GM21825 (cell line): ENCODE measurements around the gene LINGO3.

Experiments used
- ATAC-seq: cut with Tn5 transposase; IDR thresholded peaks from one replicate; pipeline ENCODE4 v1.9.1; 2021; ENCODE audit warnings: mild to moderate bottlenecking, moderate library complexity; ENCODE audit not compliant: unreplicated experiment

LINGO3 gene

DNA sequence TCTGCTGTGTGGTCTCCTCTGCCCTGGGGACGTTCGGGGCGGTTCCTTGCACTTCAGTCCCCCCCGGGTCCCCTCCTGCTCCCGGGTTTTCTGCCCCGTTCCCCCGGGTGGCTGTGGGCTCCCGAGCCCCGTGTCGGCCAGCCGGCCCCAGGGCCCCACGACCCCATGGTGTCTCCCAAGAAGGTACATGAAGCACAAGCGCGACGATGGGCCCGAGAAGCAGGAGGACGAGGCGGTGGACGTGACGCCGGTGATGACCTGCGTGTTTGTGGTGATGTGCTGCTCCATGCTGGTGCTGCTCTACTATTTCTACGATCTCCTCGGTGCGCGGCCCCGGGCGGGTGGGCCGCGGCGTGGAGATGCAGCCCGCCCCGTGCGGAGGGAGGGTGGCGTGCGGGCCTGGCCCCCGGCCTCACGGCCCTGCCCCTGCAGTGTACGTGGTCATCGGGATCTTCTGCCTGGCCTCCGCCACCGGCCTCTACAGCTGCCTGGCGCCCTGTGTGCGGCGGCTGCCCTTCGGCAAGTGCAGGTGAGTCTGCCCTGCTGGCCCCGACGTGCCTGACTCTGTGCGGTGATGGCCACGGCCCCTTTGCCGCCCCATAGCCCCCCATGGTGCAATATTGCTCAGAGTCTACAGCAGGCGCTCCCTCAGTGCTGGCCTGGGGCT is 31.8 kb upstream of the LINGO3 start:
- no peak for ATAC-seq

DNA sequence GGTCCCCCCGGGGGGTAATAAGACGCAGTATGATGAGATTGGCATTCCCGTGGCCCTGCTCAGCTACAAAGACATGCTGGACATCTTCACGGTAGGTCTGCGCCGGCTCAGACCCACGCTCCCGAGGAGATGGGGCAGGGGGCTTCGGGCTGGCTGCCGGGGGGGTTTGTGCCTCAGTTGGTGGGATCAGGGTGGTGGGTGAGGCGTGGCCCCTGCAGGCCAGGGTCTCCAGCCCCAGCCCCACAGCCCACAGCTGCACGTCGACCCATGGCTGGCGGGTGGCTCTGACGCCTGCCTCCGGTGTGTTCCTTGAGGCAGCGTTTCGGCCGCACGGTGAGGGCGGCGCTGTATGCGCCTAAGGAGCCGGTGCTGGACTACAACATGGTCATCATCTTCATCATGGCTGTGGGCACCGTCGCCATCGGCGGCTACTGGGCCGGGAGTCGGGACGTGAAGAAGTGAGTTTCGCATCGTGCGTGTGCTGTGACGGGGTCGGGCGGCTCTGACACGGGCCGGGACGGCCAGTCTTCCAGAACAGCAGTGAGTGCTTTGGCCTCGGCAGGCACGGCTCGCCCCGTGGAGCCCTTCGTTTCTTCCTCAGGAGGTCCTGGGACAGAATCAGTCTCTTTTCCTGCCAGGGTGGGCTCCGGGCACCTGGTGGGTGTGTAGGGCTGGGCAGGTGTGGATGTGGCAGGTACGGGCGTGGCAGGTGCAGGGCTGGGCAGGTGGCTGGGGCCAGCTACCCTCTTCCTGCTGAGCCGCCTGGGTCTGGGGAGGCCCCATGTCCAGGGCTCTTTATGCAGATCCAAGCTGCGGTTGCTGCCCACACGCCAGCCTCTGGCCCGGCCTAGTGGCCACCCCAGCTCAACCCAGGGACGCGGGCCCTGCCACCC is 31.0 kb upstream of the LINGO3 start:
- no peak for ATAC-seq

- no peak for ATAC-seq
Observed at GRCh38 chr19:2338055-2338615, 30.2 kb upstream of the LINGO3 start.

DNA sequence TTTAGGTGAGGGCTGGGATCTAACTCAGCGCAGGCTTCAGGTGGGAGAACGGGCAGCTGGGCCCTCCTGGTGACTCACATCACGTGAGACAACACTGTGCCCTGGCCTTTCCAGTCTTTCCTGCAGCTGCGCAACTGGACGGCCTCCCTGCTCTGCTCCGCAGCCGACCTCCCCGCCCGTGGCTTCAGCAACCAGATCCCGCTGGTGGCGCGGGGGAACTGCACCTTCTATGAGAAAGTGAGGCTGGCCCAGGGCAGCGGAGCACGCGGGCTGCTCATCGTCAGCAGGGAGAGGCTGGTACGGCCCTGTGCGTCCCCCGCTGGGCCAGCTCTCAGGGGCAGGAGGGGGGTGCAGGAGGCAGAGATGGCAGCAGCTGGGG is 29.4 kb upstream of the LINGO3 start:
- no peak for ATAC-seq

DNA sequence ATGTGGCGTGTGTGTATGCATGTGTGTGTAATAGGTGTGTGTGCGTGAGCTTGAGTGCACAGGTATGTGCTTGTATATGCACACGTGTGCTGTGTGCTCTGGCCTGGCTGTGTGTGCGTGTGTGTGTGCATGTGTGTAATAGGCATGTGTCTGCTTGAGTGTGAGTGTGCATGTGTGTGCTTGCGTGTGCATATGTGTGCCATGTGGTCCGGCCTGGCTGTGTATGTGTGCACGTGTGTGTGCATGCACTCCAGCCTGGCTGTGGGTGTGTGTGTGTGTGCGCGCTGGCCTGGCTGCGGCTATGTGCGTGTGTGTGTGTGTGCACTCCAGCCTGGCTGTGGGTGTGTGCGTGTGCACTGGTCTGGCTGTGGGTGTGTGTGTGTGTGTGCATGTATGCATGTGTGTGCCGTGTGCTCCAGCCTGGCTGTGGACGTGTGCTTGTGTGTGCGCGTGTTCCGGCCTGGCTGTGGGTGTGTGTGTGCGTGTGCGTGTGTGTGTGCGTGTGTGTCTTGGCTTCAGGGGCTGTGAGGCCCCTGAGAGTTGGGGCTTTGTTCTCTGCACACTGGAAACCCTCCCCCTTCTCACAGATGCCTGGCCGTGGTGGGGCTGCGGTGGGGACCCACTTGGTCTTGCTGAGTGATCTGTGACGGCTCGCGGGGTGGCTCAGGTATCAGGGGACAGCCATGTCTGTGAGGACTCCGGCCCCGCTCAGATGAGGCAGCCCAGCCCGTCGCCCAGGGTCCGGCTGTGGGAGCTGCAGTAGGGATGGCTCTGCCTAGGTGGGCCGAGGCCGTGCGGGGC is 28.8 kb upstream of the LINGO3 start:
- ATAC-seq: no peak

DNA sequence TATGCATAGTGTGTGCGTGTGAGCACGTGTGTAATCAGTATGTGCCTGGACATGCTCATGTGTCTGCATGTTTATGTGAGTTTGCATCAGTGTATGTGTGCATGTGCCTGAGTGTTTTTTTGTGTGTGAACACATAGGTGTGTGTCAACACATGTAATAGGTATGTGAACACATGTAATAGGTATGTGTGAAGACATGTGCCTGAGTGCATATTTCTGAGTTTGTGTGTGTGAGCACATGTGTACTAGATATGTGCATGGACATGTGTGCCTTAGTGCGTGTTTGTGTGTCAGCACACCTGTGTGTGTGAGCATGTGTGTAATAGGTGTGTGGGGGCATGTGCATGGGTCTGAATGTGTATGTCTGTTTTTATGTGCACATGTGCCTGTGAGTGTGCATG is 27.9 kb upstream of the LINGO3 start:
- ATAC-seq: no peak

- ATAC-seq: no peak
Observed at GRCh38 chr19:2334986-2335846, 27.3 kb upstream of the LINGO3 start.

DNA sequence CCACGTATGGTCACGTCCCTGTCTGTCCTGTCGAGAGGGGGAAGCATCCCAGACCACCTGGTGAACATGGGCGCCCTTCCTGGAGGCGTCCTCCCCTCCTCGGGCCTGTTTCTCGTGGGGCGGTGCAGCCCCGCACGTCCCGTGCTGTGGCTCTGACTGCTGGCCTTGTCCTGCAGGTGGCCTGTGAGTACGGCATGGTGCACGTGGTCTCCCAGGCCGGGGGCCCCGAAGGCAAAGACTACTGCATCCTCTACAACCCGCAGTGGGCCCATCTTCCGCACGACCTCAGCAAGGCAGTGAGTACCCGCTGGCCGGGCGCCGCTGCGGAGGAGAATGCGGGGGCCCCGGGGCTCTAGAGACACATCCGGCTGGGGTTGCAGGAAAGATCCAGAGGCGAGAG is 26.5 kb upstream of the LINGO3 start:
- no peak for ATAC-seq

- ATAC-seq: no peak
Observed at GRCh38 chr19:2333807-2334211, 25.9 kb upstream of the LINGO3 start.

- ATAC-seq: no peak
Observed at GRCh38 chr19:2333027-2333806, 25.3 kb upstream of the LINGO3 start.

DNA sequence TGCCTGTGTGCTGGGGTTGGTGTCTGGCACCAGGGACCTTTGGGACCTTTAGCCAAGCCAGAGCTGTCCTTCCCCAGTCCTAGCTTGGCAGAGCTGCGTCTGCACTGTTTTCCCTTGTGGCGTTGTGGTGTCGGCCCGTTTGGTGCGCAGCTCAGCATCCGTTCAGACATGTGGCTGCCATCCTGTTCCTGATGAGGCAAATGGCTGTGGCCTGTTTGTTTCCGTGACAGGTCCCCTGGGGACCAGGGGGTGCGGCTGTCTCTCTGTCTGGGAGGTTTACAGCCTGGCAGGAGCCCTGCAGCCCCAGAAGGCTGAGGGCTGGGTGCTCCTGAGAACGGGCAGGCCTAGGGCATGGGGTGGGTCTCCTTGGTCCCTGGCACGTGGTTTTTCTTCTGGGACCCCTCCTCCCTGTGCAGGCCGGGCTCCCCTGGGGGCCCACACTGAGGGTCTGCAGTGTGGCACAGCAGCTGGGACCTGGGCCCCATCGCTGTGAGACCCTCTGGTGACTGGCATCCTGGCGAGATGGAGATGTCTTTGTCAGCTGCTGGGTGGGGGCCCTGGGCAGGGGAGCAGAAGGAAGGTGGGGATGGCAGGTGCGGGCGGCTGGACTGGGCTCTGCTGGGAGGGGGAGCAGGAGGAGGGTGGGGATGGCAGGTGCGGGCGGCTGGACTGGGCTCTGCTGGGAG is 24.5 kb upstream of the LINGO3 start:
- no peak for ATAC-seq

DNA sequence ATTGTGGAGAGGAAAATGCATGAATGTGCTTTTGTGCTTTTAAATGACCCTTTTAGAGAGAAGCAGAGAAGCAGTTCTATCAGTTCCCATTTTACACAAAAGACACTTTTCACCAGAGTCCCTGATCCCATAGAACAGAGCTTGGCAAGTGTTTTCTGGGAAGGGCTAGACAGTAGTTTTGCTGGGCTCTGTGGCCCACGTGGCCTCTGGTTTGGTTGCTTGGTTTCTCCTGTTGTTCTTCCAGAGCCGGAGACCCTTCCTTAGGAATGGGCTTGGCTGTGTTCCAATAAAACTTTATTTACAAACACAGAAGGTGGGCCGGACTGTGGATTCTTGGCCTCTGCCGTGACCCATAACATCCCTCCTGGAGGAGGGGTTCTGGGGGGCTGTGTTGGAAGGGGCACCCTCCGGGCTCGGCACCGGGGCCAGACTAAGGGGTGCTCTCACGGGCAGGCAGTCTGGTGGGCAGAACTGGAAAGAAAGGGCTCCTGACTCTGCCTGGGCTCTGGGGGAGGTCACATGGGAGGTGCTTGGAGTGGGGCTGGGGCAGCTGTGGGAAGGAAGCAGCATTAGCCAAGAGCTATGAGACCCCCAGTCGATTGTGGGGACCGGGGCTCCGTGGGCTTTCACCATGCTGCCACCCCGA is 23.8 kb upstream of the LINGO3 start:
- ATAC-seq: no peak

DNA sequence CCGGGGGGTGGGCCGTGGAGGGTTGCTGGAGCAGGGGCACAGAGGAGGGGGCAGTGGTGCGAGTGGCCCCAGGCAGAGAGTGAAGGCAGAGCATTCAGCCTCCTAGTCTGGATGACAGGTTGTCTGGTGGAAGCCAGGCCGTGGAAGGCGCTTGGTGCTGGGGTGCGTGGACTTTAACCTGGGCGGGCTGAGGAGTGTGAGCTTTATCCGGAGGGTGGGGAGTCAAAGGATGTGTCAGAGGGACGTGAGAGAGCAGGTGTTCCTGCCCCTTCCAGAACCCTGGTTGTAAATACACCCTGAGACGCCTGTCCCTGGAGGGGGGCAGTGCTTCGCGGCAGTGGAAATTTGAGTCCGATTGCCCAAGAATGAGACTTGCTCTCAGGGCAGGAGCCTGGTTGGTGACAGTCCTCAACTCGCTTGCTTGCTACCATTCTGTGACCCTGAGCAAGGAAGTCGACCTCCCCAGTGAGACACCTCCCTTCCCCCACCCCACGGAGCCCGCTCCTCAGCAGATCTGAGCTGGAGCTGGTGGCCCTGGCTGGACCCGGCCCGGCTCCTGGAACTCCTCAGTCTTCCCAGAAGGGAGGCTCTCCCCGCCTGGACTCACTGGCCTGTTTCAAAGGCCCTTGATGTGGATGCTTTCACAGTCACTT is 22.8 kb upstream of the LINGO3 start:
- no peak for ATAC-seq

DNA sequence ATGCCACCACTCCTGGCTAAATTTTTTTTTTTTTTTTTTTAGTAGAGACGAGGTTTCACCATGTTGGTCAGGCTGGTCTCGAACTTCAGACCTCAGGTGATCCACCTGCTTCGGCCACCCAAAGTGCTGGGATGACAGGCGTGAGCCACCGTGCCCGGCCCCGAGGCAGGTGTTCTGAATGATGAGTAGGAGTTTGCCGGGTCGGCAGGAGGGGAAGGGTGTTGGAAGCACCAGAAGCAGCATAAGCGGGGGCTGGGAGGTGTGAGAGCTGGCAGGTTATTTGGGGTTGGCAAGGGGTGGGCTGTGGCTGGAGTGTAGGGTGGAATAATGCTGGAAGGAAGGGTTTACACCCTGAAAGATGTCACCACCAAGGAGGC is 22.3 kb upstream of the LINGO3 start:
- no peak for ATAC-seq

GRCh38 chr19:2329501-2329916 is 21.6 kb upstream of the LINGO3 start:
- no peak for ATAC-seq

DNA sequence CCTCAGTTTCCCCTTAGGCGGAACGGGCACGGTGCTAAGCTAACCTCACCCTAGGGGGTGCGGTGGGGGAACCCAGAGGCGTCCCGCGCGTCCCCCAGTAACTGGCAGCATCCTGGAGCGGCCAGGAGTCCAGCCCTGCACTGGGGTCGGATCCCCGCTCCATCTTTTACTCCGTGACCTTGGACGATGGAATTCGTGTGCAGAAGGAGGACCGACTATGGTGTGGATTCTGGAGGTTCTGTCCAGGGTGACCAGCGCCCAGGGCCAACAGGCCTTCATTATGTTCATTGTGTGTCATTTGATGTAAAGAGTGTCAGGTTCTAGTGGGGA is 21.2 kb upstream of the LINGO3 start:
- no peak for ATAC-seq

DNA sequence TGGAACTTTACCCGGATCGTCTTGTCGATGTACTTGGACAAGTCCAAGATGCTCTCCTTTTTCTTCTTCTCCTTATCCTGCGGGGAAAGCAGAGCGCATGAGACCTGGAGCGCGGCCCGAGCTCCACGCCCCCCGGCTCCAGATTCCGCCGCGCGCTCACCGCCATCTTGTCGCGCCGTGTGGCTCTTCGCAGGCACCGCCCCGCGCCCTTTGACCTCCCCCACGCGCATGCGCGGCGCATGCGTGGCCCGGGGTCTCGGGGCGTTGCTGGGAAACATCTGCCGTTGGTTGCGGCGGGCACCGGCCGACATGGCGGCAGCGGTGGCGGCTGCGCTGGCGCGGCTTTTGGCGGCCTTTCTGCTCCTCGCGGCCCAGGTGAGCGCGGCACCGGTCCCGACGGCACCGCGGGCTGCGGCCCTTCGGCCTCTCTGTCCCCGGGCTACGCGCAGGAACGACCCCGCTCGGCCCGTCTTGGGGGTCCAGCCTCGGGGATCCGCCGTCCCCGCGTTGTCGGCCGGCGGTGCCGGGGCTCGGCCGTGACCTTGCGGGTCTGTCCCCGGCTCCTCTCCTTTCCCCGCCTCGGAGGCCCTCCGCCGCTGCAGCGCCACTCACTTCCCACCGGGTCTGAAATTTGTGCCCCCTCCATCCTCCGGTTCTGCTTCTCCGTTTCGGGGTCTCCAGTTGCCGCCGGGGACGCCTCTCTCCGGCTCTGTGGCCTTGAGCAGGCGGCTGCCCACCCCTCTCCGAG is 20.6 kb upstream of the LINGO3 start, which contains the start of the genes LSM7 and SPPL2B:
LSM7 (minus strand) TSS at position 186 of the 748 bp plus-strand sequence; CDS start at position 166, 20 bp downstream.
SPPL2B (plus strand) TSS at position 284 of the 748 bp plus-strand sequence; CDS start at position 310, 26 bp downstream.
- peak; percentile 55 for ATAC-seq
